DND-41 (cell line): Measurements from ENCODE around the gene SLC25A26.

ENCODE experiments used
- ATAC-seq: fragments of 200-7000 bp; cut with Tn5 transposase; 3 replicates; pipeline ENCODE4 v1.9.1; 2021; ENCODE audit warnings: low read depth; ENCODE audit not compliant: insufficient read depth
- DNase-seq: peaks from one replicate; pipeline ENCODE4 v3.0.0-alpha.2; 2020
- H2AFZ ChIP-seq: 2 replicates; pipeline ENCODE4 v1.6.0; 2012; ENCODE audit warnings: low read depth, low read length
- H3K27ac ChIP-seq: 2 replicates; pipeline ENCODE4 v1.5.1; 2012; ENCODE audit warnings: low read length, inconsistent platforms
- H3K27me3 ChIP-seq: fragments of 200-600 bp; sonication (generic); 2 replicates; pipeline ENCODE4 v1.6.0; 2012; ENCODE audit warnings: low read length, mild to moderate bottlenecking, inconsistent platforms; ENCODE audit not compliant: insufficient read depth, poor library complexity
- H3K36me3 ChIP-seq: 2 replicates; pipeline ENCODE4 v1.5.1; 2012; ENCODE audit warnings: low read length, inconsistent platforms; ENCODE audit not compliant: insufficient read depth
- H3K4me1 ChIP-seq: 2 replicates; pipeline ENCODE4 v1.5.1; 2012; ENCODE audit warnings: mild to moderate bottlenecking, low read length; ENCODE audit not compliant: insufficient read depth
- H3K4me2 ChIP-seq: 2 replicates; pipeline ENCODE4 v1.6.0; 2012; ENCODE audit warnings: mild to moderate bottlenecking, moderate library complexity, low read length, inconsistent platforms; ENCODE audit not compliant: insufficient read depth
- H3K4me3 ChIP-seq, 2 experiments: fragments of 200-600 bp in 1 of 2; shearing (Covaris generic) in 1 of 2; 2 replicates each; pipeline ENCODE4 v1.5.1; 2012 to 2016; ENCODE audit warnings: inconsistent platforms in 2 of 2, low read length in 2 of 2, mild to moderate bottlenecking in 2 of 2, low read depth in 1 of 2, moderate library complexity in 1 of 2
- H3K79me2 ChIP-seq: 2 replicates; pipeline ENCODE4 v1.6.0; 2012; ENCODE audit warnings: low read length, inconsistent platforms; ENCODE audit not compliant: insufficient read depth
- H3K9ac ChIP-seq: 2 replicates; pipeline ENCODE4 v1.6.0; 2012; ENCODE audit warnings: low read depth, mild to moderate bottlenecking, inconsistent platforms, low read length, moderate library complexity
- H3K9me3 ChIP-seq: 2 replicates; pipeline ENCODE4 v1.5.1; 2012; ENCODE audit warnings: low read length, moderate library complexity, mild to moderate bottlenecking, inconsistent platforms; ENCODE audit not compliant: insufficient read depth, severe bottlenecking
- H4K20me1 ChIP-seq: 2 replicates; pipeline ENCODE4 v1.6.0; 2012; ENCODE audit warnings: low read length; ENCODE audit not compliant: insufficient read depth
- CTCF ChIP-seq: IDR thresholded peaks from 2 replicates; pipeline ENCODE4 v1.5.1; 2012; ENCODE audit warnings: borderline replicate concordance, low read length, moderate library complexity, mild to moderate bottlenecking; ENCODE audit not compliant: poor library complexity, severe bottlenecking; ENCODE audit errors: extremely low read depth
- EZH2 ChIP-seq: IDR thresholded peaks from 3 replicates; pipeline ENCODE4 v1.6.1; 2012; ENCODE audit warnings: borderline replicate concordance, low read depth, mild to moderate bottlenecking, moderate library complexity, low read length, inconsistent platforms; ENCODE audit not compliant: severe bottlenecking

The SLC25A26 gene

GRCh38 chr3:66186545-66186944 is 34.3 kb upstream of the SLC25A26 start:
- DNase-seq (no peak), ATAC-seq (no peak)
- Histone ChIP-seq H3K4me3 (no peak overlapping the region), H3K36me3 (no peaks in the 10 kb centered on the region), H3K27ac (no peak overlapping the region), H3K27me3 (no peaks in the 10 kb centered on the region), H3K4me2 (no peak overlapping the region), H3K79me2 (no peaks in the 10 kb centered on the region), H2AFZ (no peak overlapping the region), H3K9me3 (no peaks in the 10 kb centered on the region), H4K20me1 (no peaks in the 10 kb centered on the region), H3K4me1 (no peaks in the 10 kb centered on the region), H3K9ac (no peak overlapping the region)
- TF ChIP-seq EZH2 = no peak
- no peak for TF ChIP-seq CTCF

- no peaks in the 10 kb centered on the region for H4K20me1 ChIP-seq
Observed at GRCh38 chr3:66195347-66195783, 25.4 kb upstream of the SLC25A26 start.

GRCh38 chr3:66196633-66197032 is 24.2 kb upstream of the SLC25A26 start:
- H2AFZ ChIP-seq = no peak overlapping the region
- no peaks in the 10 kb centered on the region for H3K9me3 ChIP-seq
- no peak overlapping the region for H3K4me3 ChIP-seq
- H3K4me2 ChIP-seq = no peak overlapping the region
- TF ChIP-seq EZH2 = no peak
- no peak for TF ChIP-seq CTCF
- H3K27ac ChIP-seq = no peak overlapping the region
- no peaks in the 10 kb centered on the region for H3K27me3 ChIP-seq
- DNase-seq = no peak
- H3K4me1 ChIP-seq = no peaks in the 10 kb centered on the region
- no peaks in the 10 kb centered on the region for H3K79me2 ChIP-seq
- no peaks in the 10 kb centered on the region for H4K20me1 ChIP-seq
- no peak for ATAC-seq
- H3K9ac ChIP-seq = no peak overlapping the region
- H3K36me3 ChIP-seq = no peaks in the 10 kb centered on the region

More at GRCh38 chr3:66195347-66195783, 25.4 kb upstream of the SLC25A26 start:
- H3K9ac ChIP-seq = no peak overlapping the region
- no peaks in the 10 kb centered on the region for H3K4me1 ChIP-seq
- no peak overlapping the region for H2AFZ ChIP-seq
- no peaks in the 10 kb centered on the region for H3K27me3 ChIP-seq
- H3K4me2 ChIP-seq = no peak overlapping the region
- ATAC-seq (no peak), DNase-seq (no peak)
- no peaks in the 10 kb centered on the region for H3K79me2 ChIP-seq
- H3K4me3 ChIP-seq = no peak overlapping the region
- H3K9me3 ChIP-seq = no peaks in the 10 kb centered on the region
- H3K36me3 ChIP-seq = no peaks in the 10 kb centered on the region
- no peak for TF ChIP-seq CTCF
- no peak for TF ChIP-seq EZH2
- H3K27ac ChIP-seq = no peak overlapping the region
